Right lung (tissue), 5 donors: ENCODE measurements around the gene PIGO. TPM values are rescaled to one million over a fixed set of nuclear protein-coding genes. Genes with fewer than 3 reads are reported as not detected.

Experiments used
- DNase-seq, 2 donors: peaks; one replicate each; pipeline ENCODE4 v3.0.0-alpha.2; 2013
- polyA plus RNA-seq, 5 donors: library from polyadenylated mRNA; unstranded; fragments of 120-200 nt; gene quantifications; one replicate each; pipeline versions ENCODE4 v1.2.1 to v1.2.3, GENCODE V29; 2013; ENCODE audit warnings: inconsistent platforms in 1 of 5, low replicate concordance in 1 of 5; ENCODE audit not compliant: insufficient read length in 5 of 5, insufficient read depth in 1 of 5

PIGO gene
- polyA plus RNA-seq, 5 donors: 20.2 to 25.6 (median 21.3) TPM

- peak; percentile 97 to 99 for DNase-seq
Observed at GRCh38 chr9:35072461-35073278, 23.7 kb downstream of the PIGO start, which contains the start of gene VCP. Gene VCP, minus strand, starts transcription at chr9:35072625. Its CDS starts 272 bp downstream, at chr9:35072353.

GRCh38 chr9:35071814-35072460 lies 24.5 kb downstream of the PIGO start:
- peak; percentile 86 to 89 for DNase-seq

- DNase-seq: no peak
Observed at GRCh38 chr9:35070823-35071813, 25.3 kb downstream of the PIGO start.

GRCh38 chr9:35069020-35069419 lies 27.4 kb downstream of the PIGO start:
- no peak for DNase-seq

- DNase-seq: no peak
Observed at GRCh38 chr9:35067056-35067455, 29.3 kb downstream of the PIGO start.

- DNase-seq: no peak
Observed at GRCh38 chr9:35060548-35061207, 35.7 kb downstream of the PIGO start.

- no peak for DNase-seq
Observed at GRCh38 chr9:35059438-35059837, 37.0 kb downstream of the PIGO start.

GRCh38 chr9:35057271-35057620 lies 39.1 kb downstream of the PIGO start:
- no peak for DNase-seq

GRCh38 chr9:35056571-35057270 lies 39.7 kb downstream of the PIGO start:
- no peak for DNase-seq

- no peak for DNase-seq
Observed at GRCh38 chr9:35054871-35055644, 41.3 kb downstream of the PIGO start.

- no peak for DNase-seq
Observed at GRCh38 chr9:35054185-35054835, 42.1 kb downstream of the PIGO start.

GRCh38 chr9:35051069-35051967 lies 45.1 kb downstream of the PIGO start:
- DNase-seq: no peak

GRCh38 chr9:35048511-35048910 lies 47.9 kb downstream of the PIGO start:
- no peak for DNase-seq

GRCh38 chr9:35044071-35044470 lies 52.3 kb downstream of the PIGO start:
- no peak for DNase-seq

GRCh38 chr9:35042891-35043545 lies 53.4 kb downstream of the PIGO start:
- no peak for DNase-seq

- no peak for DNase-seq
Observed at GRCh38 chr9:35042081-35042604, 54.2 kb downstream of the PIGO start.
